Choroid plexus epithelial cell (primary cell): Measurements from ENCODE around the gene ACAT2.
A peak's percentile ranks its signal among the peaks of the same experiment; 100 is the strongest.
"Not testable (repeated sequence)": the region's sequence is repeated elsewhere in the genome, so short reads cannot be mapped to it uniquely, and the experiment has no call there.

Experiments used
- DNase-seq: peaks from one replicate; pipeline ENCODE4 v3.0.0-alpha.2; 2010; ENCODE audit warnings: low read depth
- H3K4me3 ChIP-seq: 2 replicates; pipeline ENCODE4 v1.5.1; 2011; ENCODE audit warnings: low read depth, mild to moderate bottlenecking, control low read depth, low read length, moderate library complexity
- CTCF ChIP-seq: conservative IDR thresholded peaks from 2 replicates; pipeline ENCODE4 v1.5.1; 2011; ENCODE audit warnings: low read depth, mild to moderate bottlenecking, control low read depth, inconsistent platforms, low read length, moderate library complexity

Gene ACAT2

GRCh38 chr6:159817951-159818739 lies 56.3 kb downstream of the ACAT2 start:
- H3K4me3 ChIP-seq: no peak overlapping the region
- no peak for TF ChIP-seq CTCF
- no peak for DNase-seq

- no peak for DNase-seq
- H3K4me3 ChIP-seq: no peak overlapping the region
- no peak for TF ChIP-seq CTCF
These were observed 57.3 kb downstream of the ACAT2 start for GRCh38 chr6:159819098-159819497.

DNA sequence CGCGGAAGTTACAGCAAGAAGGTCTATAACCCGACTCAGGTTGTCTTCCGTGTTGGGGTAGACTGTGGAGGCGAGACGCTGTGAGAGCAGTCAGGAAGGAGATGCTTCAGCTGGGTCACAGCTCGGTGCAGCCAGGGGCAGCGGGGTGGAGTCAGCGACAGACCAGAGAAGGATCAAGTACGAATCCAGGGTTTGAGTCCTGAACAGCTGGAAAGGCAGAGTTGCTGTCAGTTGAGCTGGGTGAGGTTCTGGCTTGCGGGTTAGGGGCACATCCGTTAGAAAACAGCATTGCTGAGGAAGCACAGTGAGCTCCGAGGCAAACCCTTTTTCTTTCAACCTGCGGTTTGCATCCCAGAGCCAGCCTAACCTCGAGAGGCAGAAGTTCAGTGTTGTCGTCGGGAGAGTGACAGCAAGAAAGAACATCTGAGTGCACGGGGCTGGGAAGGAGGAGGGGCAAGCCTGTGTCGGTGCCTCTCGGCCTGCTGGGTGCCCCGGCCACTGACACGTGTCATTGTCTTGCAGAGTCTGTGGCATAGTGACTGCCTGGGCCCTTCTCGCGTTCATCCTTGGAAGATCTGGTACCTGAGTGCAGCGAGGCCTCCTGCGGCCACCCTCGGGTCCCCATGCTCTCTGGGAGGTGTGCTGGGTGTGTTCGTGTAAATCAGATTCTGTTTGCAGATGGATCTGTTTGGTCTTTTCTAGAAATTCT lies 58.2 kb downstream of the ACAT2 start:
- TF ChIP-seq CTCF: no peak
- no peak overlapping the region for H3K4me3 ChIP-seq
- DNase-seq: peak; percentile 5

GRCh38 chr6:159821122-159821521 lies 59.3 kb downstream of the ACAT2 start:
- H3K4me3 ChIP-seq: no peak overlapping the region
- DNase-seq: no peak

GRCh38 chr6:159821726-159822125 lies 59.9 kb downstream of the ACAT2 start:
- no peak overlapping the region for H3K4me3 ChIP-seq
- no peak for DNase-seq
- no peak for TF ChIP-seq CTCF

More at GRCh38 chr6:159821122-159821521, 59.3 kb downstream of the ACAT2 start:
- no peak for TF ChIP-seq CTCF

- TF ChIP-seq CTCF: no peak
- no peak for DNase-seq
These were observed 62.1 kb downstream of the ACAT2 start for GRCh38 chr6:159823953-159824352.

DNA sequence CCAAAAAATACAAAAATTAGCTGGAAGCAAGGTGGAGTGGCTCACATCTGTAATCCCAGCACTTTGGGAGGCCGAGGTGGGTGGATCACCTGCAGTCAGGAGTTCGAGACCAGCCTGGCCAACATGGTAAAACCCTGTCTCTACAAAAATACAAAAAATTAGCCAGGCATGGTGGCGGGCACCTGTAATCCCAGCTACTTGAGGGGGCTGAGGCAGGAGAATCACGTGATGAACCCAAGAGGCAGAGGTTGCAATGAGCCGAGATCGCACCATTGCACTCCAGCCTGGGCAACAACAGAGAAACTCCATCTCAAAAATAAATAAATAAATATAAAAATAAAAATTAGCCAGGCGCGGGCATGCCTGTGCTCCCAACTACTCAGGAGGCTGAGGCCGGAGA lies 62.8 kb downstream of the ACAT2 start:
- not testable (repeated sequence) for H3K4me3 ChIP-seq

More at GRCh38 chr6:159823953-159824352, 62.1 kb downstream of the ACAT2 start:
- no peak overlapping the region for H3K4me3 ChIP-seq

More for the DNA sequence above, 62.8 kb downstream of the ACAT2 start:
- not testable (repeated sequence) for DNase-seq
